Vagina (tissue), 2 donors: Measurements from ENCODE around the gene SLC12A5. TPM values are rescaled to one million over a fixed set of nuclear protein-coding genes. Genes with fewer than 3 reads are reported as not detected.

Source experiments
- DNase-seq, 2 donors: peaks; one replicate each; pipeline ENCODE4 v3.0.0-alpha.2; 2017; ENCODE audit errors: extremely low spot score in 2 of 2
- H3K27ac ChIP-seq: fragments of 200-600 bp; sonication (generic); one replicate; pipeline ENCODE4 v1.5.1; 2019
- H3K27me3 ChIP-seq: fragments of 200-600 bp; sonication (generic); one replicate; pipeline ENCODE4 v1.5.1; 2019
- H3K36me3 ChIP-seq, 2 donors: fragments of 200-600 bp; sonication (generic); one replicate each; pipeline ENCODE4 v1.5.1; 2017 to 2019
- H3K4me1 ChIP-seq: fragments of 200-600 bp; sonication (generic); one replicate; pipeline ENCODE4 v1.5.1; 2019
- H3K4me3 ChIP-seq, 2 donors: fragments of 200-600 bp; sonication (generic); 1 replicate in 1 of 2; 2 replicates in 1 of 2; pipeline ENCODE4 v1.5.1; 2016 to 2019
- H3K9me3 ChIP-seq: fragments of 200-600 bp; sonication (generic); one replicate; pipeline ENCODE4 v1.5.1; 2019
- POLR2A ChIP-seq, 2 donors: fragments of 450-650 bp; IDR thresholded peaks; one replicate each; pipeline ENCODE4 v1.6.1; 2017; ENCODE audit warnings: antibody characterized with exemption in 2 of 2, mild to moderate bottlenecking in 2 of 2, moderate library complexity in 2 of 2
- POLR2AphosphoS5 ChIP-seq, 2 donors: sonication (generic); formaldehyde crosslinking; IDR thresholded peaks; one replicate each; pipeline ENCODE4 v1.9.0; 2017; ENCODE audit warnings: antibody characterized with exemption in 2 of 2, mild to moderate bottlenecking in 2 of 2, low read depth in 1 of 2; ENCODE audit not compliant: insufficient read depth in 1 of 2
- intact Hi-C: fragments of 100-400 bp; cut with DNase I; formaldehyde crosslinking; loops from one replicate; pipeline ENCODE4 v1.15.1; 2023
- total RNA-seq: library from RNA; depleted of rRNA; stranded (reverse); fragments of >200 nt; gene quantifications from one replicate; pipeline ENCODE4 v1.2.3, GENCODE V29; 2016
- TF ChIP-seq, protein P1 (sequence below), 3 experiments: fragments of 450-650 bp in 2 of 3; fragments of 200-600 bp in 1 of 3; sonication (generic) in 1 of 3; IDR thresholded peaks; one replicate each; pipeline ENCODE4 v1.5.1; 2017 to 2019; ENCODE audit warnings: antibody characterized with exemption in 3 of 3, mild to moderate bottlenecking in 2 of 3, moderate library complexity in 2 of 3

The SLC12A5 gene
- total RNA-seq, 1 donor from 2014 or later: not detected

DNA sequence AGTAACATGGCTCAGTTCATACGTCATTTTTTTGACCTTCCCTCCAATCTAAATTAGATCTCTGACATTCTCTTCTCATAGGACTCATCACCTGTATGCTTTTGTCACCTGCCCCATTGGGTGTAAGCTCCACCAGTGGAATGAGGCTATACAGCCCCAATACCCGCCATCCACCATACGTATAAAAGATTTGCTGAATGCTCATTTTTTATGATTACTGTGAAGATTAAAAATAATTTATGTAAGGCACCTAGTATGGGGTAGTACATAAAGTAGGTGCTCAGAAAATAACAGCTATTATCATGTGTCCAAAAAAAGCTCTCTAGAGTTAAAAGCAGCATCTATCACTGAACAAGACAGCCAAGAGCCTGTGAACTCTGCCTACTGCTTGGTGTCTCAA is 36.7 kb downstream of the SLC12A5 start:
- H3K36me3 ChIP-seq: peaks cover 0 to 92% of the 10 kb centered on the region in 2 donors
- no peak overlapping the region for H3K27ac ChIP-seq
- no peak overlapping the region for H3K4me3 ChIP-seq
- H3K27me3 ChIP-seq: no peaks in the 10 kb centered on the region
- intact Hi-C loops: no loop called here
- H3K4me1 ChIP-seq: peaks cover 8% of the 10 kb centered on the region
- no peaks in the 10 kb centered on the region for H3K9me3 ChIP-seq
- peak in 1 of 2 donors; percentile 18 for DNase-seq
- TF ChIP-seq, protein P1, sequence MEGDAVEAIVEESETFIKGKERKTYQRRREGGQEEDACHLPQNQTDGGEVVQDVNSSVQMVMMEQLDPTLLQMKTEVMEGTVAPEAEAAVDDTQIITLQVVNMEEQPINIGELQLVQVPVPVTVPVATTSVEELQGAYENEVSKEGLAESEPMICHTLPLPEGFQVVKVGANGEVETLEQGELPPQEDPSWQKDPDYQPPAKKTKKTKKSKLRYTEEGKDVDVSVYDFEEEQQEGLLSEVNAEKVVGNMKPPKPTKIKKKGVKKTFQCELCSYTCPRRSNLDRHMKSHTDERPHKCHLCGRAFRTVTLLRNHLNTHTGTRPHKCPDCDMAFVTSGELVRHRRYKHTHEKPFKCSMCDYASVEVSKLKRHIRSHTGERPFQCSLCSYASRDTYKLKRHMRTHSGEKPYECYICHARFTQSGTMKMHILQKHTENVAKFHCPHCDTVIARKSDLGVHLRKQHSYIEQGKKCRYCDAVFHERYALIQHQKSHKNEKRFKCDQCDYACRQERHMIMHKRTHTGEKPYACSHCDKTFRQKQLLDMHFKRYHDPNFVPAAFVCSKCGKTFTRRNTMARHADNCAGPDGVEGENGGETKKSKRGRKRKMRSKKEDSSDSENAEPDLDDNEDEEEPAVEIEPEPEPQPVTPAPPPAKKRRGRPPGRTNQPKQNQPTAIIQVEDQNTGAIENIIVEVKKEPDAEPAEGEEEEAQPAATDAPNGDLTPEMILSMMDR (IDR thresholded peaks at IDR 0.05): no peak
- TF ChIP-seq POLR2AphosphoS5 (IDR thresholded peaks at IDR 0.05; ENCODE audit: insufficient read depth in 1 of 2, low read depth in 1 of 2) (no peak), POLR2A (IDR thresholded peaks at IDR 0.05) (no peak)

DNA sequence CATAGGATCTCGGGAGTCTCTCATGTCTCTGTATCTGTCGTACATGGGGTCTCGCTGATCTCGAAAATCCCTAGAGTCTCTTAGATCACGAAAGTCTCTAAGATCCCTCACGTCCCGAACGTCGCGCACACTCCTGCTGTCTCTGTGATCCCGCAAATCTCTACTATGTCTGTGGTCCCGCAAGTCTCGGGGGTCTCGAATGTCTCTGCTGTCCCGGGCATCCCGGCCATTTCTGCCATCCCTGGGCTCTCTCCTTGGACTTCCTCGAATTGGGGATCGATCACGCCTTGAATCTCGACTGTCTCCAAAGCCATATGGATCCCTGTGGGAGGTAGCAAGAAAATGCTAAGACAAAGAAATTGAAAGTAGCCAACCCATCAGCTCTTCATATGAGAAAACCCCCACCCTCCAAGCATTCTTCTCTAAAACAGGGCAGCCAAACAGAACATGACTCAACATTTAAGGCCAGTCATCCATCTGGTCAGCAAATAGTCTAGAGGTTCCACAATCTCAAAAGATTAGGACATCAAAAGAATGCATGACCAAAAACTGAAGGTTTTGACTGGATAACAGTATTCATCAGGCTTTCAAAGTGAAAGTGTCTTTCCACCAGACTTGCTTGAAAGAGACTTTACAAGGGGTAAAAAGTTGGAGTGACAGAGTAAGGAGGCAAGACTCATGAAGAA is 41.3 kb downstream of the SLC12A5 start:
- peaks cover 0 to 61% of the 10 kb centered on the region in 2 donors for H3K36me3 ChIP-seq
- no peak overlapping the region for H3K27ac ChIP-seq
- no peaks in the 10 kb centered on the region for H3K27me3 ChIP-seq
- no peaks in the 10 kb centered on the region for H3K9me3 ChIP-seq
- TF ChIP-seq, protein P1 (IDR thresholded peaks at IDR 0.05): no peak
- TF ChIP-seq POLR2AphosphoS5 (IDR thresholded peaks at IDR 0.05; ENCODE audit: insufficient read depth in 1 of 2, low read depth in 1 of 2) (no peak), POLR2A (IDR thresholded peaks at IDR 0.05) (no peak)
- intact Hi-C loops: no loop called here
- no peak overlapping the region for H3K4me3 ChIP-seq
- H3K4me1 ChIP-seq: no peaks in the 10 kb centered on the region
- DNase-seq: peak in 1 of 2 donors; percentile 56

DNA sequence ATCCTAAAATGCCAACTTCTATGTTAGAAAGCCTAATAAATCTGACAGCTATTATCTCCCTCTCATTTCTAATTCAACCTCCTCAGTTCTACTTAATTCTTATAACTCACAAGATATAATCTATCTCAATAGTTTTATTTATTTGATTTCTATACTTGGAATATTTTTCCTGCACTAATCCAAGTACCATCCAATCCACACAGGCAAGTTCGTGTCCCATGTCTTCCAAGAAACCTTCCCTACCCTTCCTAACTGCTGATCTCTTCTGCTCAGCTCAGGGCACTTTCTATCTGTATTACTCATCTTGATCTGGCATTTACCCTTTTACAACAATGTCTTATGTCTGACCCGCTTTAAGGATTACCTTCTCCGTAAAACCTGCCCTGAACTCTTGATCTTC is 42.6 kb downstream of the SLC12A5 start:
- Histone ChIP-seq H3K27ac (no peak overlapping the region), H3K4me1 (no peaks in the 10 kb centered on the region), H3K27me3 (no peaks in the 10 kb centered on the region), H3K36me3 (peaks cover 0 to 58% of the 10 kb centered on the region in 2 donors), H3K9me3 (no peaks in the 10 kb centered on the region), H3K4me3 (no peak overlapping the region)
- TF ChIP-seq, protein P1 (IDR thresholded peaks at IDR 0.05): no peak
- TF ChIP-seq POLR2A (IDR thresholded peaks at IDR 0.05) (no peak), POLR2AphosphoS5 (IDR thresholded peaks at IDR 0.05; ENCODE audit: insufficient read depth in 1 of 2, low read depth in 1 of 2) (no peak)
- intact Hi-C loops: no loop called here
- DNase-seq: no peak

DNA sequence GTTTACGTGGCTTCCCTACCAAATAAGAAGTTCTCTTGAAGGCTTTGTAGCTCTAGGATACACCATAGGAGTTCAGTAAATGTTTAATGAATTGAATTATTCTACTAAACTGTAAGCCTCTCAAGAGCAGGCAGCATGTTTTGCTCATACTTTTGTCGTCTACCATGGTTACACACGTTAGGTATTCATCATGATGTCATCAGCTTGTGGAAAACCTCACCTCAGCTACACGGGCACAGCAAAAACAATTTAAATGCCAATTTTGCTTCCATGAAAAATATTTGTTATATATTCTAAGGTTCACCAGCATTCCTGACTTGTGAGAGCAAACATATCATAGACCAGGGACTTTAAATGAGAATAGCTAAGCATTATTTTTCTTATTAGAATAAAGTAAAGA is 44.0 kb downstream of the SLC12A5 start:
- no peak for DNase-seq
- TF ChIP-seq POLR2A (IDR thresholded peaks at IDR 0.05) (no peak), POLR2AphosphoS5 (IDR thresholded peaks at IDR 0.05; ENCODE audit: insufficient read depth in 1 of 2, low read depth in 1 of 2) (no peak)
- TF ChIP-seq, protein P1 (IDR thresholded peaks at IDR 0.05): no peak
- Histone ChIP-seq H3K4me3 (no peak overlapping the region), H3K4me1 (no peaks in the 10 kb centered on the region), H3K27me3 (no peaks in the 10 kb centered on the region), H3K27ac (no peak overlapping the region), H3K9me3 (no peaks in the 10 kb centered on the region), H3K36me3 (peaks cover 0 to 58% of the 10 kb centered on the region in 2 donors)
- intact Hi-C loops: no loop called here

DNA sequence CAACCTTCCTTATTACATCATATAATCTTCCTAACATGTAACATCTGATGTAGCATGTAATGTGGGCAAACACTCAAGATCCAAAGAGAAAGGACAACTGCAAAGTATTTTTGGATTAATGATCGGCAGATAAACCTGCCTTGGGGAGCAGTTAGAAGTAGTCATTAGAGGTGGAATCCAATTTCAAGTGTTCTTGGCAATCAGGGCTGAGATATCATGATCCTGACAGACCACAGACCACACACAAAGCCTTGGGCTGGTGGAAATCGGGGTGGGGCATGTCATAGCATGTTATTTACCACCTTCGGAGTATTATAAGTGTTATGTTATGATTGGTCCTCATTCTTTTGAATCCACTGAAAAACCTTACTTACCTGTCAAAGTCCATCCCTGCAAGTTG is 44.4 kb downstream of the SLC12A5 start:
- no peaks in the 10 kb centered on the region for H3K9me3 ChIP-seq
- H3K27ac ChIP-seq: no peak overlapping the region
- intact Hi-C loops: no loop called here
- H3K4me3 ChIP-seq: no peak overlapping the region
- peaks cover 0 to 58% of the 10 kb centered on the region in 2 donors for H3K36me3 ChIP-seq
- no peak for DNase-seq
- TF ChIP-seq, protein P1 (IDR thresholded peaks at IDR 0.05): no peak
- TF ChIP-seq POLR2AphosphoS5 (IDR thresholded peaks at IDR 0.05; ENCODE audit: insufficient read depth in 1 of 2, low read depth in 1 of 2) (no peak), POLR2A (IDR thresholded peaks at IDR 0.05) (no peak)
- no peaks in the 10 kb centered on the region for H3K27me3 ChIP-seq
- no peaks in the 10 kb centered on the region for H3K4me1 ChIP-seq
